HG02884 (cell line): Measurements from ENCODE around the gene SNTG2.

Experiments
- ATAC-seq: cut with Tn5 transposase; IDR thresholded peaks from one replicate; pipeline ENCODE4 v1.9.1; 2021; ENCODE audit warnings: mild to moderate bottlenecking, moderate library complexity; ENCODE audit not compliant: unreplicated experiment

SNTG2 gene

DNA sequence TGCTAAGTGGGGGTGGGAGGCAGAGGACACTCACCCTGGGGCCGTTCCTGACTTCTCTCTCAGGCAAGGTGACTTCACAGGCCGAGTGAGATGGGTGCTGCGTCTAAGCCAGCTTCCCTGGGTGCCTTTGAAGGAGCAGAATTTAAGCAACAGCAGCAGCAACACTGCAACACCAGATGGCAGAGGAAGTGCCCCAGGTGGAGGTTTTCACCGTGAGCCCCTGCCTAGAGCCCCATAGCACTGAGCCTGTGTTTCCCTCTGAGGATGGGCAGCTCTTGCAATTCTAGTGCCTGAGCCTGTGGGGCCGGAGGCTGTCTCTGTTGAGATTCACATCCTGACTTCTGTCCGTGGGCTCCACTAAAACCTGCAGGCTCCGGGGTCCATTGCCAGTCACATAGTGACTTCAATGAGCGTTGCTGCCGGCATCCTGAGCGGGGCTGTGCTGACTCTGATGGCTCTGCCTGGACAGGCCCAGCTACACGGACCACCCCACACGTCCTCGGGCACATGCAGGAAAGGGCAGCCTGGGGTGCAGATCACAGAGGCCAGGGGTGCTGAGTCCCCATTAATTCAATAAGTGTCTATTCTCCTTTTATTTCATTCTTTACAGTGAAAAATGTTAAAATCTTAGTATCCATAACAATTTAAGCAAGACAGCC lies 218.8 kb downstream of the SNTG2 start:
- ATAC-seq = no peak

- ATAC-seq = no peak
These were observed 219.6 kb downstream of the SNTG2 start for GRCh38 chr2:1170241-1170640.

DNA sequence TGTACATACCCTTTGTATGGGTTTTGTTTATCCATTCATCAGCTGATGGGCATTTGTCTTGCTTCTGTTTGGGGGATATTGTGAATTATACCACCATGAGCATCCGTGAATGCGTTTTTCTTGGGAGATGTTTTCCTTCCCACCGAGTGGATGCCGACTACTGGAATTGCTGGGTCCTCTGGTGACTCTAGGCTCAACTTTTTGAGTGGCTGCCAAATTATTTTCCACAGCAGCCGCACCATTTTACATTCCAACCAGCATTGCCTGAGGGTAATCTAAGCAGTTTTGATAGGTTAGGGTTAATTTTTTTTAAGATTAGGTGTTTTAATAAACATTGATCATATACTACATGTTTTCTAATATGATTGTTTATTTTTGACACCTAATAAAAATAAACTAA lies 220.1 kb downstream of the SNTG2 start:
- no peak for ATAC-seq

GRCh38 chr2:1173528-1173927 lies 222.9 kb downstream of the SNTG2 start:
- ATAC-seq = no peak

- ATAC-seq = no peak
These were observed 231.2 kb downstream of the SNTG2 start for GRCh38 chr2:1181893-1182292.

GRCh38 chr2:1183300-1183699 lies 232.7 kb downstream of the SNTG2 start:
- ATAC-seq = no peak

- no peak for ATAC-seq
These were observed 235.8 kb downstream of the SNTG2 start for GRCh38 chr2:1186421-1186820.

GRCh38 chr2:1187189-1187588 lies 236.5 kb downstream of the SNTG2 start:
- ATAC-seq = no peak

GRCh38 chr2:1192121-1192520 lies 241.5 kb downstream of the SNTG2 start:
- ATAC-seq = no peak

DNA sequence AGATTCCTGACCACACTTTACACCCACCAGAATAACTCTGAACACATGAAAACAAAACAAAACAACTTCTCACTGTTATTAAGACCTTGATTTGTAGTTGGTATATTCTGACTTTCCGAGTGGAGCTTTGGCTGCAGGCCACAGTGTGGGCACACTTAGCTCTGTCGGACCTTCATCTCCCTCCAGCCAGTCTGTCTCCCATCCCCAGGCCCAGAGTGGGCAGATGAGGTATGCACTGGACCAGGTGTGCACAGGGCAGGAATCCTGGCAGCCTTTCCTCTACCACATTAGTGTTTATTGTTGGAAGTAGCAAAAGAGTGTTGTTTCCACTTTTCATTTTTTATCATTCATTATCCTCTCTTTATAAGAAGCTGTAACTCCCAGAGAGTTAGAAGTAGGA lies 243.2 kb downstream of the SNTG2 start:
- ATAC-seq = no peak

- no peak for ATAC-seq
These were observed 253.1 kb downstream of the SNTG2 start for GRCh38 chr2:1203772-1204171.

GRCh38 chr2:1205853-1206252 lies 255.2 kb downstream of the SNTG2 start:
- no peak for ATAC-seq

DNA sequence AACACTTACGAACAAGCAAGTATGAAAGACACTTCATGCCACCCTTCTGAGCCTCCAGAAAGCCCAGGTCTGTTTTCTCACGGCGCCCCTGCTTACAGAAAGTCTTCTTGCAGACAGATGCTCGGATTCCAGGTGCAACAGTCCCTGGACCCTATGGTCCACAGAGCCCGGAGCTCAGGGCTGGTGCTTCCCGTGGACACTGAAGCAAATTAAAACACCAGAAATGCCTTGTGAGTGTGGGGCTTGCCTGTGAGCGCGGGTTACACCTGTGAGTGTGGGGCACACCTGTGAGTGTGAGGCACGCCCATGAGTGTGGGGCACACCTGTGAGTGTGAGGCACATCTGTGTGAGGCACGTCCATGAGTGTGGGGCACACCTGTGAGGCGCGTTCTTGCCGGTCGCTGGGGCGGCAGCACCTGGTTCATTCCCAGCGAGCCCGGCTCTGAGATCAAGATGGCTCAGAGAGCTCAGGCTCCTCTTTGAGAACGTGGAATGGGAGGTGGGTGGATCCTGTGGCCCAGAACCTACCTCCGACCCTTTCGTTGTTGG lies 257.4 kb downstream of the SNTG2 start:
- no peak for ATAC-seq

DNA sequence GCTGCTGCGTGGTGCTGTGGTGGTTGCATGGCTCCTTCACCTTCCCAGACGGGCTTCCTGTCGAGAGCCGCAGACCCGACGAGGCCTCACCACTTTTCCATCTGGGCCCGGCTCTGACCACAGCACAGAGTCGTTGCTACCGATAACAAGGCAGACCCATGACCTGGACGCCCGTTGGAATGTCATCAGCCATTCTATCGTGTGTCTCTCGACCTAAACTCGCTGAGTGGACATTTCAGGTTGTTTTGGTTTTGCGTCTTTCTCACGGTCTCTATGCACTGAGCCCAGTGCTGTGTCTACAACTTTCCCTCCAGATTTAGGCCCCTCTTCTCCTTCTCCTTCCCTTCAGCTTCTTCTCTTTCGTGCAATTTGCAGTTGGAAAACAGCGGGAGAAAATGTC lies 257.9 kb downstream of the SNTG2 start:
- ATAC-seq = no peak

- no peak for ATAC-seq
These were observed 258.6 kb downstream of the SNTG2 start for GRCh38 chr2:1209246-1209645.

DNA sequence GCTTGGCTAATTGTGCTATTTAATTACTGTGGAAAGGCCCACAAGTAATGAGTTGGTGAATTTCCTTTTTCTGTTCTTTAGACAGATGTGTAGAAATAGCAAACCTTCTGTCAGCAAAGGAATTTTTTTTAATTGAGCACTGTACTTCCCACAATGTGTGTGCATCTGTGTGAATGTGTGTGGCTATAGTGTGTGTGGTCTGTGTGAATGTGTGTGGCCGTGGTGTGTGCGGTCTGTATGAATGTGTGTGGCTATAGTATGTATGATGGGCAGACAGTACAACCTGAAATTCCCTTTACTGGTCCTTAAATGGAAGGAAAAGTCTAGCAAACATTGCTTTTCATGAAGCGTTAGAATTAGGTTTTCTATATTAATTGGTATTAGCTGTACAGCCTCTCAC lies 259.1 kb downstream of the SNTG2 start:
- no peak for ATAC-seq

DNA sequence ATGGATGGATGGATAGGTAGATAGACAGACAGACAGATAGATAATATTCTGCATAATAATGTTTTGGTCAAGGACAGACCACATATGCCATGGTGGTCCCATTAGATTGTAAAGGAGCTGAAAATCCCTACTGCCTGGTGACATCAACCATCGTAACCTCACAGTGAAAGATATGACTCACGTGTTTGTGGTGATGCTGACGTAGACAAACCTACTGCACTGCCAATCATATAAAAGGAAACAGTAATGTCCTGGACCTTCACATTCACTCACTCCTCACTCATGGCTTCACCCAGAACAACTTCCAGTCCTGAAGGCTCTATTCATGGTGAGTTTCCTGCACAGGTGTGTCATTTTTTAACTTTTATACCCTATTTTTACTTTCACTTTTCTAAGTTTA lies 259.7 kb downstream of the SNTG2 start:
- ATAC-seq = no peak

DNA sequence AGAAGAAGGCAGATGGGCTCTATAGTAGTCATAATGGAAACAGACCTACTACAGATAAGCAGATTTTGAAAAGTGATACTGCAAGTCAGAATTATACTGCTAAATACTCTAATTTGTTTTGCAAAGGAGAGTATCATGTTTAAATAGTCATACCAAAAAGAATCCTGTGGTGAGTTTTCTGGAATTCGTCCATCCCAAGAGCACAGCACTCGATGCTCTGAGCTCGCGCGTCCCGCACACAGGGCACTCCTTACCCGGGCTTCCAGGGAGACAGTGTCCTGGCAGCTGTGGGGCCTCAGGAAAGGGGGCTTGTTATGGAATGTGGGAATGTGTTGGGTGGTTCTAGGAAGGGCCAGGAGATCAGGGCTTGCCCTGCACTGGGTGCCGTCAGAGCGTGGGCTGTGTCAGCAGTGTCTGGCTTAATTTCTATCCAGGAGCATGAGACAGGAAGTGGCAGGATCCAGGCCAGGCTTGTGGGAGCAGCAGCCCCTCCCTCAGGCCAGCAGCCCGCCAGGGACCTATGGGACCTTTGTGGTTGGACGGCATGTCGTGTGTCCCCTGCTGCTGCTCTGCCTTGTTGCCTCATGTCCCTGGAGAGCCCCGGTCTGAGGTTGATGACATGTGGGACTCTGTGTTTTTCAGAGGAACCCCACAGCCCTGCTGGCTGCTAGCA lies 269.4 kb downstream of the SNTG2 start:
- no peak for ATAC-seq

GRCh38 chr2:1222056-1222455 lies 271.4 kb downstream of the SNTG2 start:
- no peak for ATAC-seq

DNA sequence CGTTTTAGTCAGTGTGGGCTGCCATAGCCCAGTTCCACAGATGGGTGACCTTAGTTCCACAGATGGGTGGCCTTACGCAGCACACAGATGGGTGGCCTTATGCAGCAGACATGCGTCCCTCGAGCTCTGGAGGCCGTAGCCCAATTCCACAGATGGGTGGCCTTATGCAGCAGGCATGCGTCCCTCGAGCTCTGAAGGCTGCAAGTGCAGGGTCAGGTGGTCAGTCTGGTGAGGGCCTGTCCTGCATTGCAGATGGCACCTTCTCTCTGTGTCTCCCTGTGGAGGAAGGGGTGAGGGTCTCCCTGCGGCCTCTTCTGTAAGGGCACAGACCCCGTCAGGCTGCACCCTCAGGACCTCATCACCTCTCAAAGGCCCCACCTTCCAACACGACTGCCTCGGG lies 273.1 kb downstream of the SNTG2 start:
- no peak for ATAC-seq

GRCh38 chr2:1224901-1225300 lies 274.3 kb downstream of the SNTG2 start:
- no peak for ATAC-seq

DNA sequence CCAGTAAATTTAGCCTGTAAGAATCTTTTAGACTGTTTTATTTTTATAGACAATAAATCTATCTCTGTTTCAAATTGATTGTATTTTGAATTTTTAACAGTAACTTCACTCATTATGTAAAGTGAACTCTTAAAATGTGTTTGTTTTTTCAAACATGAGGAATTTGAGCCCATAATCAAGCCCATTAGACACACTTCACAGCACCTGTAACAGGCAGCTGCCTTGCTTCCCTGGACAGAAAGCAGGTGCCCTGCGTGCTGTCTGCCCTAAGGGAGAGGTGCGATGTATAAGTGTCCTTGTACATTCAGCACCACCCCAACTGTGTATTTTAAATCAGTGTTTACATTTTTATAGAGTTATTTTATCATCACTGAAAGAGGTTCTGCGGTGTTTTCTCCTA lies 276.1 kb downstream of the SNTG2 start:
- ATAC-seq = no peak
